Stimulated activated CD8-positive, alpha-beta memory T cell treated with anti-CD3 and anti-CD28 coated beads, Interleukin-12 subunit alpha, Interleukin-12 subunit beta, amount 100 ng/mL, for 1 hour (primary cell): ENCODE data around the gene LBHD2.

ENCODE experiments used
- DNase-seq: peaks from one replicate; pipeline ENCODE4 v3.0.0-alpha.2; 2020; ENCODE audit warnings: low read depth

Gene LBHD2

GRCh38 chr14:103068351-103069073 is 15.5 kb upstream of the LBHD2 start:
- no peak for DNase-seq

- no peak for DNase-seq
These were observed 13.6 kb upstream of the LBHD2 start for GRCh38 chr14:103070263-103070885.

GRCh38 chr14:103070971-103071542 is 13.0 kb upstream of the LBHD2 start:
- no peak for DNase-seq

GRCh38 chr14:103071544-103072251 is 12.3 kb upstream of the LBHD2 start:
- no peak for DNase-seq

GRCh38 chr14:103072595-103073366 is 11.2 kb upstream of the LBHD2 start:
- no peak for DNase-seq

GRCh38 chr14:103073367-103073875 is 10.6 kb upstream of the LBHD2 start:
- DNase-seq, result no peak

GRCh38 chr14:103073876-103074728 is 9.9 kb upstream of the LBHD2 start:
- DNase-seq, result no peak

GRCh38 chr14:103074729-103075367 is 9.2 kb upstream of the LBHD2 start:
- DNase-seq, result no peak

GRCh38 chr14:103078420-103078749 is 5.6 kb upstream of the LBHD2 start:
- DNase-seq, result peak; percentile 66

GRCh38 chr14:103078860-103079587 is 5.0 kb upstream of the LBHD2 start:
- DNase-seq, result no peak

GRCh38 chr14:103081951-103082350 is 2.1 kb upstream of the LBHD2 start:
- DNase-seq, result no peak

GRCh38 chr14:103085106-103086091 is 1.4 kb downstream of the LBHD2 start:
- DNase-seq, result no peak

- DNase-seq, result no peak
These were observed 2.8 kb downstream of the LBHD2 start for GRCh38 chr14:103086771-103087342.

GRCh38 chr14:103087343-103087835 is 3.4 kb downstream of the LBHD2 start:
- no peak for DNase-seq

- no peak for DNase-seq
These were observed 4.9 kb downstream of the LBHD2 start for GRCh38 chr14:103088921-103089320.

GRCh38 chr14:103089386-103090335 is 5.7 kb downstream of the LBHD2 start:
- DNase-seq, result no peak

GRCh38 chr14:103090481-103091020 is 6.5 kb downstream of the LBHD2 start:
- DNase-seq, result no peak
